HFF-Myc (cell line): ENCODE measurements around the gene BTNL8.

Experiments used
- DNase-seq: peaks from one replicate; pipeline ENCODE4 v3.0.0-alpha.2; 2011; ENCODE audit warnings: low read depth; ENCODE audit errors: extremely low read depth
- H3K4me3 ChIP-seq: replicated peaks from 2 replicates; pipeline ENCODE4 v1.5.1; 2011; ENCODE audit warnings: low read depth, mild to moderate bottlenecking, control low read depth, low read length
- CTCF ChIP-seq: IDR thresholded peaks from 2 replicates; pipeline ENCODE4 v1.5.1; 2012; ENCODE audit warnings: mild to moderate bottlenecking, low read depth, low read length, control low read depth; ENCODE audit errors: missing control alignments

The BTNL8 gene

GRCh38 chr5:180898621-180899246 lies at the start of gene BTNL8:
BTNL8 (plus strand) TSS chr5:180899159; CDS start chr5:180899311, 152 bp downstream.
- DNase-seq = no peak
- no peak for TF ChIP-seq CTCF
- H3K4me3 ChIP-seq = no peak within 1 kb of the TSS

- H3K4me3 ChIP-seq = no peak overlapping the region
- DNase-seq = no peak
- TF ChIP-seq CTCF = no peak
These were observed 49.1 kb upstream of the BTNL8 start for GRCh38 chr5:180849827-180850226.

GRCh38 chr5:180850434-180851078 lies 48.4 kb upstream of the BTNL8 start:
- H3K4me3 ChIP-seq = no peak overlapping the region
- no peak for DNase-seq
- TF ChIP-seq CTCF = no peak

- H3K4me3 ChIP-seq = no peak overlapping the region
- no peak for DNase-seq
- TF ChIP-seq CTCF = no peak
These were observed 46.5 kb upstream of the BTNL8 start for GRCh38 chr5:180852495-180852894.

GRCh38 chr5:180853121-180853847 lies 45.7 kb upstream of the BTNL8 start:
- TF ChIP-seq CTCF = no peak
- H3K4me3 ChIP-seq = no peak overlapping the region
- no peak for DNase-seq

GRCh38 chr5:180853848-180854176 lies 45.1 kb upstream of the BTNL8 start:
- no peak overlapping the region for H3K4me3 ChIP-seq
- DNase-seq = no peak
- TF ChIP-seq CTCF = no peak
